Amniotic stem cell (primary cell): ENCODE results near the gene DMXL1.
"Not testable (repeated sequence)": the region's sequence is repeated elsewhere in the genome, so short reads cannot be mapped to it uniquely, and the experiment has no call there.

Experiments
- DNase-seq: peaks from one replicate; lab custom pipeline; 2025; lab: John Stamatoyannopoulos, UW

Gene DMXL1

DNA sequence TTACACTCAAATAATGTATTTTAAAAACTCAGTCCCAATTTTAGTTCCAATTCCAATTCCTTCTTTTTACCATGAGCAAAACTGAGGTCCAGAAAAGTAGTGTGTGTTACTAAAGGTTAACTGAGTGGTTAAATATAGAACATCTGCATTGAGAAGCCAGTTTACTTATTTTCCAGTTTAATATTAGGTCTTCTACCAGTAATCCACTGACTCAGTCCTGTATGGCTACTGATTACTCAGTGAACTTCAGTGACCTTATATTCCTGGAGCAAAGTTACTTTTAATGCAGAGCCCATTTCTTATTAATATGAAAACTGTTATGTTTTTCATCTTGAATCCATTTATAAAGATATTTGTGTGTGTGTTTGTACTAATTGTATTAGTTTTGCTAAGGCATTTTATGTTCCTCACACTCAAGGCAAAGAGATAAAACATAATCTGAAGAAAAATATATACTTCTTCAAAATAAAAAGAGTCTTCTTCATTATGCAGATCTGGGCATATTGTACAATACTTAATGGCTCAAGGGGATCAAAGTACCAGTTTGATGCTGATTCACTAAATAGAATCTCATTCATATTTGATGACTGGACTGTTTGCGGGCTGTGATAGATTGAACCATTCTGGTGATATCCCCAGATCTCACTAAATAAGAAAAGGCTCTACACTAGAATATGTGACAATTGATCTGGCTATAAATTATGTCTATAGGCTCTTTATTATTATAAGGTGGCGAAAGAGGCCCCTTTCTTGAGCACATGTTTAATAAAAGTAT is 60.8 kb downstream of the DMXL1 start:
- DNase-seq, result no peak

DNA sequence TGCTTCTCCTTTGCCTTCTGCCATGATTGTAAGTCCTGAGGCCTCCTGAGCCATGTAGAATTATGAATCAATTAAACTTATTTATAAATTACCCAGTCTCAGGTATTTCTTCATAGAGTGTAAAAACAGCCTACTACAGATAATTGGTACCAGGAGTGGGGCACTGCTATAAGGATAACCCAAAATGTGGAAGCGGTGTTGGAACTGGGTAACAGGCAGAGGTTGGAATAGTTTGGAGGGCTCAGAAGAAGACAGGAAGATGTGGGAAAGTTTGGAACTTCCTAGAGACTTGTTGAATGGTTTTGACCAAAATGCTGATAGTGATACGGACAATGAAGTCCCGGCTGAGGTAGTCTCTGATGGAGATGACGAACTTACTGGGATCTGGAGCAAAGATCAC is 64.9 kb downstream of the DMXL1 start:
- not testable (repeated sequence) for DNase-seq

DNA sequence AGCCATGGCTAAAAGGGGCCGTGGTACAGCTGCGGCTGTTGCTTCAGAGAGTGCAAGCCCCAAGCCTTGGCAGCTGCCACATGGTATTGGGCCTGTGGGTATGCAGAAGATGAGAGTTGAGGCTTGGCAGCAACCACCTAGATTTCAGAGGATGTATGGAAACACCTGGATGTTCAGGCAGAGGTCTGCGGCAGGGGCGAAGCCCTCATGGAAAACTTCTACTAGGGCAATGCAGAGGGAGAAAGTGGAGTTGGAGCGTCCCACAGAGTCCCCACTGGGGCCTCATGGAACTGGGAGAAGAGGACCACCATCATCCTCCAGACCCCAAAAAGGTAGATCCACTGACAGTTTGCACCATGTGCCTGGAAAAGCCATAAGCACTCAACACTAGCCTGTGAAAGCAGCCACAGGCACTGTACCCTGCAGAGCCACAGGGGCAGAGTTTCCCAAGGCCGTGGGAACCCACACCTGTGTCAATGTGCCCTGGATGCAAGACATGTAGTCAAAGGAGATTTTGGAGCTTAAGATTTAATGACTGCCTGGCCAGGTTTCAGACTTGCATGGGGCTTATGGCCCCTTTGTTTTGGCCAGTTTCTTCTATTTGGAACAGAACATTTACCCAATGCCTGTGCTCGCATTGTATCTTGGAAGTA is 65.9 kb downstream of the DMXL1 start:
- no peak for DNase-seq

DNA sequence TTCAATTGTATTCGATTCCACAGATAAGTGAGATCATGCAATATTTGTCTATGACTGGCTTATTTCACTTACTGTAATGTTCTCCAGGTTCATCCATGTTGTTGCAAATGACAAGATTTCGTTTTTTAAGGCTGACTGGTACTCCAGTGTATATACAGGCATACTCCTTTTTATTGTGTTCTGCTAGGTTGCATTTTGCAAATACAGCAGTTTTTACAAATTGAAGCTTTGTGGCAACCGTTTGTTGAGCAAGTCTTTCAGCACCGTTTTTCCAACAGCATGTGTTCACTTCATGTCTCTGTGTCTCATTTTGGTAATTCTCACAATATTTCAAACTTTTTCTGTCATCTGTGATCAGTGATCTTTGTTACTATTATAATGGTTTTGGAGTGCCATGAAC is 82.7 kb downstream of the DMXL1 start:
- no peak for DNase-seq

DNA sequence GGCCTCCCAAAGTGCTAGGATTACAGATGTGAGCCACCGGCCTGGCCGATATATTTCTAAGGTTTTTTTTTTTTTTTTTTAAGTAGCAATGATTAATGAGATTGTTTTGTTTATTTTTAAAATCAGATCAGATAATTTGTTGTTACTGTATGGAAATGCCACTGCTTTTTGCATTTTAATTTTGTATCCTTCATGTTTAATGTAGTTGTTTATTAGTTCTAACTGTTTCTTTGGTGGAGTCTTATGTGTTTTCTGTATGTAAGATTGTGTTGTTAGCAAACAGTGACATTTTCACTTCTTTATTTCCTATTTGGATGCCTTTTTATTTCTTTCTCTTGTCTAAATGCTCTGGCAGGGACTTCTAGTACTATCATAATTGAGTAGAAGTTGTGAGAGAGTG is 87.3 kb downstream of the DMXL1 start:
- no peak for DNase-seq

DNA sequence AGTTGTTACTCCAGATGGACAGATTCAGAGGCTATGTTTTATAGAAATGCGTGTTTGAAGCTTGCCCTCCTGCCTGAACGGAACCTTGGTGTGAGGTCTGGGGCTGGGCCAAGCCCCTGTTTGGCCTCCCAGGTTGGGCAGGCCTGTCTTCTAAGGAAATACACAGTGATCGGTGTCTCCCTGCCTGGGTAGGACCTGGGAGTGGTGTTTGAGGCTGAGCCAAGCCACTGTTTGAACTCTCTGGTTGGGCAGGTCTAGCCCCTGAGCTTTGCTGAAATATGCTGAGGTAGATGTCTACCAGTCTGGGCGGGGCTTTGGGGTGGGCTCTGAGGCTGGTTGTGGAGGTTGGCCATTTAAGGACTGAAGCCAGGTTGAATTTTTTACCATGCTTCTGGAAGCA is 90.5 kb downstream of the DMXL1 start:
- DNase-seq, result no peak

DNA sequence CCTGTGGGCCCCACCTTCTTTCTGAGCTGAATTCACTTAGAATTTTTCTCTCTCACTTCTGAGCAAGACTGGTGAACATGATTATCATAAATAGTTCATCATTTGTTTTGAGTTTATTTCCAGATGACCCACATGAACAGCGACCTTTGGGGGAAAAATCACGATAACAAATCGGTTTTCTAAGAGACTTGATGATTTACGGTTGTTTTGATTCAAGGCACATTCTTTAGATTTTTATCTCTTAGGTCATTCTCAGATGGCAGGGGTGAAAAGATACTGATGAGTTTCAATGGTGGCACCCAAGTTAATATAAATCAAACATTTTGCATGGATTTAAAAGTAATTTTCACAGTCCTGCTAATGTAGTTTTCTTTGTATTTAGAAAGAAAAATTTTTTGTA is 95.1 kb downstream of the DMXL1 start:
- no peak for DNase-seq

DNA sequence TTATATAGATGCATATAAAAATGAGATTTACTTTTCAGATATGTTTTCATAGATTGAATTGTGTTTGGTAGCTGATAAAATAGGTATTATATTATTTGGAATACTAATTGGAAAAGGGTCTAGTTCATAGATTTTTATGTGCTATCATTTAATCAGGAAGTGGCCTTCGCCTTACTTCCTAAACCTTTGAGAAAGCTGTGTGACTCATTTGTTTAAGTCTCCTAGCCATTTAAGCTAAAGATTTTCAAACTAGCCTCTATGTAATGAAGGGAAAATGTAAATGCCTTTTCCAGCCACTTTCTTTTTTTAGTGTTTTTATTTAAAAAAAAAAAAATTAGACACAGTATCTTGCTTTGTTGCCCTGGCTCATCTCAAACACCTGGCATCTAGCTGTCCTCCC is 97.5 kb downstream of the DMXL1 start:
- no peak for DNase-seq

DNA sequence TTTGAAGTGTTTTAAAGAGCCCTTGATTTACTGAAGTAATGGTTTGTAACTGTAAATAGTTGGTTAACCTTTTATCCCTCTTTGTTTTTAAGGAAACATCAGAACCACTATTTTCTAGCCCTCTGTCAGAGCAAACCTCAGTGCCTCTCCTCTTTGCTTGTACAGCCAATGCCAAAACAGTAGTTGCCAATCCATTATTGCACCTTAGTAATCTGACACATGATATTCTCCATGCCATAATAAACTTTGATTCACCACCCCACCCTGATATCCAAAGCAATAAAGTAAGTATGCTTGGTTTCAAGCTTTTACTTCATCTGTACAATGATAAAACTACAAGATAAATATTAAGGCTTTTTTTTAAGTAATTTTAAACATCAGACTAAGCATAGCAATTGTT is 100.8 kb downstream of the DMXL1 start:
- no peak for DNase-seq

DNA sequence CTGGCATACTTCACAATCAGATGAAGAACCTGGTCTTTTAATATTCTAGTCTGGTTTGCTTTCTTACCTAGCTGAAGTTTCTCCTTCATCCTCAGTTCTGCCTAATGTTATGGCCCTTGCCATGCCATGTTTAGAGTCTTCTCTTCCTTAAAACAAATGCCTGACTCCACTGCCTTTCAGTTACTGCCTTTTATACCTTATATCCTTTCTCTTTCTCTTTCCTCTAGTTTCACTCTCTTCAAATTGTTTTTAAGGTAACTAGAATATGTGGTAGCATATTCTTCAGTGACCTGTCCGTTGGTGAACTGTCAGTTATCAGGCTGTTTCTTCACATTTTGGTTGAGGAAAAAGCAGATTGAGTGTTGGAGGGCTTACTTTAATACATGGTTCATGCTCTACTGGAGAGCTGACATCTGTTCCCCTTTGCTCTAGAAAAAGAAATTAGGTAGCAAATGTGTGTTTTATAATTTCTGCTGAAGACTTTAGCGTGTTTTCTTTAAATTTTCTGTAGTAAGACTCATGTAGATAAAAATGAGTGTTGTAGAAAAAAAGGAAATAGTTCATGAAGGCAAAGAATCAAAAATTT is 103.8 kb downstream of the DMXL1 start:
- no peak for DNase-seq

DNA sequence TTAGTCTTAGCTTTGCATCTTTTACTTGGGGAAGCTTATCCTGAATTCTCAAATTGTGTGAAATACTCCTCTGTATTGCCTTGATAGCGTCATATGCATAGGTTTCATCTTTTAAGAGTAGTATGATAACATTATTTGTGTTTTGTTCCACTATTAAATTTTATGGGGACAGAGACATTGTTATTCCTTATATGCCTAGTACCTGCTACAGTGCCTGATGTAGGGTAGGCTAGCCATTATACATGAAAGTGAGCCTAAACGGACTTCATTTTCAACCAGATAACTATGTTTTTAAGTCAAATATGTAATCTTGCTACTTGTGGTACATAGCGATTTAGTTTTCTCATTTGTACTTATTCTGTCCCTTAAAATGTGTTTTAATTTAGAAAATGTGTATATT is 105.9 kb downstream of the DMXL1 start:
- DNase-seq, result no peak

DNA sequence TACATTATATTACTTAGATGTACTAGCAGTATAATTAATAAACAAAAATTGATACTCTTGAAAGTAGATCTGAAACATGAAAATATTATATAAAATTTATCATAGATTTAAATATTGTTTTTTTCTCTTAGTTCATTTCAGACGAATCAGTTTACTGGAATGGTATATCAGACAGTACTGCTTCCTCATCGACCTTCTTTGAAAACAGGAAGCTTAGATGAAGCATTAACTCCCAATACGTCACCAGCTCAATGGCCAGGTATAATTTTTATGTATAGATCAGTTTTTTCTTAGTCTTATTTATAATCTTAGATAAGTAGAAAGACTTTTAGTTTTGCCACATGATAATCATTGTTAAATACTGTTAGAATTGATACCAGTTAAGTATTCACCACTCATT is 106.3 kb downstream of the DMXL1 start:
- no peak for DNase-seq

DNA sequence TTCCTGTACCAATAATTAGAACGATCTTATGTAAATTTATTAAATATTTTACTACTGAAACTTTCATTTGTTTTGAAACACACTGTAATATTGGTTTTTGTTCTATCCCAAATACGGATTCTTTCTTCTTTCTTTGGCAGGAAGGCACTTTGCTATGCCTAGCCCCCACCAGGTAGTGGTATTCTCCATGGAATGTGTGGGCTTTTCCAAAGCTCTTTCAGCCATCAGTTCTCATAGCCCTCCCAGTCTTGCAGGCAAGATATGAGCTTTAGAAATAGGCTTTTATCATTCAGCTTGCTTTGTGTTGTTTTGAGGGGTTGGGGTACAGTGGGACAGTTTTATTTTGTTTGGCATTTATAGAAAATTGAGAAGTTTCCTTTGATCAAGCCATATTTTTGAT is 107.5 kb downstream of the DMXL1 start:
- no peak for DNase-seq

DNA sequence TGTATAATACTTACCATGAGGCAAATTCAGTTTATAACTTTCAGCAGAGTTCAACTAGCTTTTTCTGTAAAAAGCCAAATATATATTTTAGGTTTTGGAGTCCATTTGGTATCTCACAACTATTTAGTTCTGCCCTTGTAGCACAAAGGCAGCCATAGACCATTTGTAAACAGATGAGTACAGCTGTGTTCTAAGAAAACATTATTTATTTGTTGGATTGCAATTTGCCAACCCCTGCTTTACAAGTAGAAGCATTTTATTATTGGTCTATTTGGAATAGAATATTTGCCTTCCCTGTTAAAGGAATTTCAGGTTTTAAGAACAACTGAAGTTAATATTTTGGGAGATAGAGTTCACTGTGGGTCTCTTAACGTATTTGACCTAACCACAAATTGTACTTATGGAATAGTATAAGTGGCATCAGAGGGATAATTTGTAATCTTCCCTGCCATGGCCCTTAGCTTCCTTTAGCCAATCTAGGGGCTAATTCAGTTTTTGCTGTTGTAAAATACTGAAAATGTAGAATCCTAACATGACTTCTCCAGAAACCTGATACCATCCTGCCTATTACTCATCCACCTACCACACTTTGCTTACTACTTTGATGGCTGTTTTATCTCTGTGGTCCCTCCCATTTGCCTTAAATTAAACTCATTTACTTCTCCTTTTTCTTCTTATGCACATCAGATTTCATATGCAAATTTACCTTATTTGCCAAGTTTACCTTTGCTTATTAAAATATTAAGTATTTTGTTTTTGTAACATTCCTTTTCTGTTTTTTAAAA is 109.2 kb downstream of the DMXL1 start:
- DNase-seq, result no peak

DNA sequence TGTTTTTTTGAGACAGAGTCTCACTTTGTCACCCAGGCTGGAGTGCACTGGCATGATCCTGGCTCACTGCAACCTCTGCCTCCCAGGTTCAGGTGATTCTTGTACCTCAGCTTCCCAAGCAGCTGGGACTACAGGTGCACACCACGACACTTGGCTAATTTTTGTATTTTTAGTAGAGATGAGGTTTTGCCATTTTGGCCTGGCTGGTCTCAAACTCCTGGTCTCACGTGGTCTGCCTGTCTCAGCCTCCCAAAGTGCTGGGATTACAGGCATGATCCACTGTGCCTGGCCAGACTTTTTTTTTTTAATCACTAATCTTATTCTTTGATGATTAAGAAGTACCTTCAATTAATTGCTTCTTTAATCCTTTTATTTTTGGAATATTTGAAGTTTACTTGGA is 114.6 kb downstream of the DMXL1 start:
- not testable (repeated sequence) for DNase-seq

DNA sequence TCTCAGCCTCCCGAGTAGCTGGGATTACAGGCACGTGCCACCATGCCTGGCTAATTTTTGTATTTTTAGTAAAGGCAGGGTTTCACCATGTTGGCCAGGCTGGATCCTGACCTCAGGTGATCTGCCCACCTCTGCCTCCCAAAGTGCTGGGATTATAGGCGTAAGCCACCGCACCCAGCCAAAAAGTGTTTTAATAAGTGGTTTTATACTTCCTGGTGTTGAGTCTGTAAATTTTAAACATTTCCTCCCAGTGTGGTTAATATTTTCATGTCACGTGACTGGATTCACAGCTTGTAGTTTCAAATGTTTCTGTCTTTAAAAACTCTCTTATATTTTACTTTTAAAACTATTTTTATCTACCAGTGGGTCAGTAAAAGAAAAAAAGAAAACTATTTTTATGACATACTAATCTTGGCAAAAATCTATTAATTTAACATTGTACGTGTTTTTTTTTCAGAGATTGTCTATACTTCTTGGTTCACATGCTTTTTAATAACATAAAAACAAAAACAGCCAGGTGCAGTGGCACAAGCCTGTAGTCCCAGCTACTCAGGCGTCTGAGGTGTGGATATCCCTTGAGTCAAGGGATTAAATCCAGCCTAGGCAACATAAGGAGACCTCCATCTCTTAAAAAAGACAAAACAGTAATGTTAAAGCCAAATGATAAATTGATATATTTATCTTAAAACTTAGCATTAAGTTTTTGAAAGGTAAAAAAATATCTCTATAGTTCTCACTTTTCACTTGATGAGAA is 117.1 kb downstream of the DMXL1 start:
- DNase-seq, result no peak

DNA sequence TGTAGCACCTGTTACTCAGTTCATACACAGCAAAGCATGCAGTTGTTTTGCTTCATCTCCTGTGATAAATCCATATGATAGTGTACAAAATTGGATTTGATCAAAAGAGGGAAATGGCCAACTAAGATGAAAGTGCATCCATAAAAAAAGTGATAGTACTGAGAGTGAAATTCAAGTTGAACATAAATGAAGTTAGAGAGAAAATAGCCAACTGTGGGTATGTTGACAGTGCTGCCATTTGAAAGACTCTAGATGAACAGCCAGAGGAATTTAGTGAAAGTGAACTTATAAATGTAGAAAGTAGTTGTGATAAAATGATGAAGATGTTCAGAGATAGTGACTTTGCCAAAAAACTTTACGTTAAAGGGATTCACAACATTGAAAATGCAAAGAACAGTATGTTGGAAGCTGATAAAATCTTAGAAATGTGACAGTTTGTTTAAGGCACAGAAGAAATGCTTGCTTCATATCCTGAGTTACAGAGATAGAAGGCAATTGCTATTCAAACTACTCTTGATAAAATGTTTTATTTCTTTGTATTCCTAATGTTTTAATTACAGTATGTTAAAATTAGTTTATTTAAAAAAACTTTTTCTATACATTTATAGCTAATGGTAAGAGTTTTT is 119.7 kb downstream of the DMXL1 start:
- DNase-seq, result no peak

DNA sequence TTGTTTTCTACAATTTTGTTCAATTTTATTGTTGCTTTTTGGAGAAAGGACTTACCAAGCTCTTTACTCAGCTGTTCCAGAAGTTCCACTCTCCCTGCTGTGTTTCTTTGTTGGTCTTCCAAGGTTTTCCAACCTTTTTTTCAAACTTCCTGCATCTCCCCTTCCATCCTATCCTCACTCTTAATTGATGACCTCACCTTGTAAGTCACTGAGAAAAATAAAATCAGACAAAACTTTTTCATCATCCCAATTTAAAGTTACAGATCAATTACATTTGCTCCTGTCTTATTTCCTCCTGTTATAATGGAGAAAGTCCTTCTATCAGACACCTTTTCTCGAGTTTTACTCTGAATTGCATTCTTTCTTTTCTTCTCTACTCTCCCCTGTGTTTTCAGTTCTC is 121.1 kb downstream of the DMXL1 start:
- DNase-seq, result no peak

DNA sequence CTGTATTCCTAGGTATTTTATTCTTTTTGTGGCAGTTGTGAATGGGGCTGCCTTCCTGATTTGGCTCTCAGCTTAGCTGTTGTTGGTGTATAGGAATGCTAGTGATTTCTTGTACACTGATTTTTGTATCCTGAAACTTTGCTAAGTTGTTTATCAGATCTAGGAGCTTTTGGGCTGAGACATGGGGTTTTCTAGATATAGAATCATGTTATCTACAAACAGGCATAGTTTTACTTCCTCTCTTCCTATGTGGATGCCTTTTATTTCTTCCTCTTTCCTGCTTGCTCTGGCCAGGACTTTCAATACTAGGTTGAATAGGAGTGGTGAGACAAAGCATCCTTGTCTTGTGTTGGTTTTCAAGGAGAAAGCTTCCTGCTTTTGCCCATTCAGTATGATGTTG is 129.9 kb downstream of the DMXL1 start:
- no peak for DNase-seq

DNA sequence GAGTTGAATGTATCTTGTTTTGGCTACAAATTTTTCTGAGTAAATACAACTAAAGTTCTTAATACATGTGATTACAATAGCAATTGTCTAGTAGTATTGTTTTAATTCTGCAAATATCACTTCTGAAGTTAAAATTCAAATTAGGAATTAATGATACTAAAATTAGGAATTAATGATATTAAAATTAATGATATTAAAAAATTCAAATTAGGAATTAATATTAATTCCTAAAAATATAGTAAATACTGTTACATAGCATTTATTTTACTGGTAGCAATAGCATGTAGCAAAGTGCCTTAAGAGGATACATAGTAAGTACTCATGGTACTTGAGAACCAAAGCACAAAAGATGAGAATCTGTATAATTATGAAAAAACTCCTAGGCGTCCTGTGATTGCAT is 136.2 kb downstream of the DMXL1 start:
- DNase-seq, result no peak

DNA sequence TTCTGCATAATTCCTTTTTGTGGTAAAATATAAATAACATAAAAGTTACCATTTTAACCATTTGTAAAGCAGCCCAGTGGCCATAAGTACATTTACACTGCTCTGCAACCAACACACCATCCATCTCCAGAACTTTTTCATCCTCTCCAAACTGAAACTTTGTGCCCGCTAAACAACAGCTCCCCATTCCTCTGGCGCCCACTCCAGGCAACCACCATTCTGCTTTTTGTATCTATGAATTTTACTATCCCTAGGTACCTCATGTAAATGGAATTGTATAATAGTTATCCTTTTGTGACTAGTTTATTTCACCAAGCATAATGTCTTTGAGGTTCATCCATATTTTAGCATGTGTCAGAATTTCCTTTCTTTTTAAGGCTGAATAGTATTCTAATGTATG is 141.1 kb downstream of the DMXL1 start:
- DNase-seq, result no peak

DNA sequence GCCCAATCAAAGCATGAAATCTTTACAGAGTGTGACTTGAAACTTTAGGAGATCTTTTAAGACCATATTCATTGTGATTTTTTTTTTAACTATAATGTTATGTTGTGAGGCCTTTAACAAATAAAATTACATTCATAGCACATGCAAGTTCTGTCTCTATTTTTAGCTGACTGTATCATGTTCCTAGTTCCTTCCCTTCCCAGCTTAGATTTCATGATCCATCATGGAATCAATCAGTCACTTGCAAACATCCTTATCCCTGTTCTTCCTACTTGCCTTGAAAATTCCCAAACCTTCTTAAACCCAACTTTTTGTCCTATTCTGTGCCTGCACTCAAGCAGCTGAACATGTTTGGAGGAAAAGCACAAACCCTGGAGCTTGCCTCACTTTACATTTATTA is 141.8 kb downstream of the DMXL1 start:
- DNase-seq, result no peak
